OCI-LY7 (cell line): ENCODE measurements around the gene KBTBD13.

ENCODE experiments used
- EZH2phosphoT487 ChIP-seq: fragments of 200-600 bp; sonication (generic); IDR thresholded peaks from 2 replicates; pipeline ENCODE4 v1.6.1; 2018; ENCODE audit warnings: low read depth, borderline replicate concordance, mild to moderate bottlenecking, mixed run types, antibody characterized with exemption, low read length, moderate library complexity, mixed read lengths
- TF ChIP-seq, protein P1 (sequence below): fragments of 200-600 bp; sonication (generic); conservative IDR thresholded peaks from 2 replicates; pipeline ENCODE4 v1.5.1; 2014; ENCODE audit warnings: mild to moderate bottlenecking, antibody characterized with exemption, low read length, moderate library complexity, mixed read lengths

DNA sequence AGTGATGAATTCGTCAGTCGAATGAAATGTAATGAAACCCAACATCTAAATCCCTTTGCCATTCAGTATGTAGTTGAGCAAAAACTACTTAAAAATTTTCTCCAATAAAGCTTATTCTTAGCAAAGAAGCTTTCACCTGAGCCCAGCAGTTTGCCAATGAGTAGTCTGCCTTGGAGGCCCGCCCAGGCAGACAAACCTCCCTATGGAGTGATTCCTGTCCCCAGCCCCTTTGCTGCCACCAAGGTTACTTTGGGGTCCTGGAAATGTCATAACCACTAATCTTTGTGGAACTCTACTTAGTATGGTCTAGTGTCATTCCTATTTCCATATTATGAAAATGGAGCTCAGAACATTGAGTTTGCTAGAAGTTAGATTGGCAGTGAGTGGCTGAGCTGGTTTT is 26.4 kb downstream of the KBTBD13 start:
- TF ChIP-seq, protein P1, sequence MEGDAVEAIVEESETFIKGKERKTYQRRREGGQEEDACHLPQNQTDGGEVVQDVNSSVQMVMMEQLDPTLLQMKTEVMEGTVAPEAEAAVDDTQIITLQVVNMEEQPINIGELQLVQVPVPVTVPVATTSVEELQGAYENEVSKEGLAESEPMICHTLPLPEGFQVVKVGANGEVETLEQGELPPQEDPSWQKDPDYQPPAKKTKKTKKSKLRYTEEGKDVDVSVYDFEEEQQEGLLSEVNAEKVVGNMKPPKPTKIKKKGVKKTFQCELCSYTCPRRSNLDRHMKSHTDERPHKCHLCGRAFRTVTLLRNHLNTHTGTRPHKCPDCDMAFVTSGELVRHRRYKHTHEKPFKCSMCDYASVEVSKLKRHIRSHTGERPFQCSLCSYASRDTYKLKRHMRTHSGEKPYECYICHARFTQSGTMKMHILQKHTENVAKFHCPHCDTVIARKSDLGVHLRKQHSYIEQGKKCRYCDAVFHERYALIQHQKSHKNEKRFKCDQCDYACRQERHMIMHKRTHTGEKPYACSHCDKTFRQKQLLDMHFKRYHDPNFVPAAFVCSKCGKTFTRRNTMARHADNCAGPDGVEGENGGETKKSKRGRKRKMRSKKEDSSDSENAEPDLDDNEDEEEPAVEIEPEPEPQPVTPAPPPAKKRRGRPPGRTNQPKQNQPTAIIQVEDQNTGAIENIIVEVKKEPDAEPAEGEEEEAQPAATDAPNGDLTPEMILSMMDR: no peak
- no peak for TF ChIP-seq EZH2phosphoT487
